AG10803 (cell line): ENCODE data around the gene NAT16.

Experiments used
- DNase-seq: peaks from one replicate; pipeline ENCODE4 v3.0.0; 2010; ENCODE audit warnings: low read depth
- H3K4me3 ChIP-seq: 2 replicates; pipeline ENCODE4 v1.5.1; 2011; ENCODE audit warnings: mild to moderate bottlenecking, low read length, control low read depth
- CTCF ChIP-seq: conservative IDR thresholded peaks from 2 replicates; pipeline ENCODE4 v1.5.1; 2011; ENCODE audit warnings: mild to moderate bottlenecking, low read length, control low read depth, inconsistent platforms

Gene NAT16

GRCh38 chr7:101166909-101167644 is 13.0 kb downstream of the NAT16 start:
- H3K4me3 ChIP-seq = no peak overlapping the region
- no peak for TF ChIP-seq CTCF
- no peak for DNase-seq

GRCh38 chr7:101166648-101166908 is 13.5 kb downstream of the NAT16 start:
- TF ChIP-seq CTCF = no peak
- DNase-seq = no peak
- no peak overlapping the region for H3K4me3 ChIP-seq

- no peak for TF ChIP-seq CTCF
- DNase-seq = no peak
- peak overlapping the region; percentile 40 for H3K4me3 ChIP-seq
Observed at GRCh38 chr7:101165958-101166647, 14.0 kb downstream of the NAT16 start.

GRCh38 chr7:101165075-101165957 is 14.8 kb downstream of the NAT16 start, which contains the start of gene VGF:
Gene VGF, minus strand, starts transcription at chr7:101165569. Its CDS starts 726 bp downstream, at chr7:101164843.
- no peak for TF ChIP-seq CTCF
- DNase-seq = peak; percentile 92
- peak within 1 kb of the TSS; percentile 40 for H3K4me3 ChIP-seq

- DNase-seq = peak; percentile 65
- H3K4me3 ChIP-seq = peak overlapping the region; percentile 30
- no peak for TF ChIP-seq CTCF
Observed at GRCh38 chr7:101164071-101164840, 15.8 kb downstream of the NAT16 start.

- no peak for DNase-seq
- peak overlapping the region; percentile 48 for H3K4me3 ChIP-seq
- no peak for TF ChIP-seq CTCF
Observed at GRCh38 chr7:101163279-101164070, 16.6 kb downstream of the NAT16 start.
